Germinal center (tissue), 1 donor: Measurements from ENCODE around the gene GAB2.
A peak's percentile ranks its signal among the peaks of the same experiment; 100 is the strongest.

Experiments
- DNase-seq: peaks from one replicate; pipeline ENCODE4 v3.0.0; 2012; ENCODE audit warnings: mixed read lengths, low spot score

GAB2 gene

DNA sequence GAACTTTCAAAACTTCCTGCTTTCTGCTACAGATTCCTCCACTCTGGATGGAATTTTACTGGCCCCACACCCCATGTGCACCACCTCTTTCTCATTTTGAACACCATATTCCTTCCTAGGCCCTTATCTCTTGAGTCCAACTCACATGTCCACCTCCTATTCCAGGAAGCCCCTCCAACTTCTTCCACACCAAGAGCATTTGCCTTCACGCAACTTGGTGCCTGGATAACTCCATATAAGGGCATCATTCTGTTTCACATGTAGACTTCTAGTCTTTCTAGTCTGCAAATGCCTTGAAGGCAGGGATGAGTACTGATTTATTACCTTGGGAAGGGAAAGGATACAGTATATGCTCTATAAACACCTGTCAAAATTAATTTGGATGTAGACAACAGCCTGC lies 17.5 kb downstream of the GAB2 start:
- no peak for DNase-seq

DNA sequence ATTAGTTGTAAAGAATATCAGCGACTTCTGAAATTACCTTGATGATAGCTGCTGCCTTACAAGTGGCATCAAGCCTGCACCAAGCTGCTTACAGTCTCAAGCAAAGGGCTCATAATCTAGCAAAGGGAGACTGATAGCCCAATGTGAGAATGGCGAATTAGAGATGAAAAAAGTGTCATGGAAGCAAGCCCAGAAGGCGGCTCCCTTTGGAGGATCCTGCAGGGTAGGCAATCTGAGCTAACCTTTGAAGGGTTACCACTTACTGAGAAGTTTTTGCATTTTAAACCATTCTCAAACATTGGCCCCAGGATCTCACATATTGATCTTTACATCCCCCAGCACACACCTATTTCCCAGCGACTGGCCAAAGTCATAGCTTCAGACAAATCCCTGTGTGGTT lies 18.5 kb downstream of the GAB2 start:
- no peak for DNase-seq

DNA sequence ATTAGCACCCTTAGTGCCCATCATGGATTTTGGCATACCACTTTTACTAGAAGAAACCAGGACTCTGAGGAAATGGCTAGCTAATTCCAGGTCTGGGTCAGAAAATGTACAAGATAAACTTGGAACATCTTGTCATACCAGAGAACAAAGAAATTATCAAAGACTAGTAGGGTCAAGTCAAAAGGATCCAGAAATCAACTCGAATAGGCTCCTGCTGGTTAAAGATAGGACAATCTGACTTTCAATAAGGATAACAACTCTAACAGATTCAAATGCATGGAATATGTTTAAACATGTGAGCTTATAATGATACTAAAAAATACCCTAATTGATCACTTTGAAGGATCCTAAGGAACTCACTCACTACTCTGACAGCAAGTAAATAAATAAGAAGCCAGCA lies 18.9 kb downstream of the GAB2 start:
- no peak for DNase-seq

DNA sequence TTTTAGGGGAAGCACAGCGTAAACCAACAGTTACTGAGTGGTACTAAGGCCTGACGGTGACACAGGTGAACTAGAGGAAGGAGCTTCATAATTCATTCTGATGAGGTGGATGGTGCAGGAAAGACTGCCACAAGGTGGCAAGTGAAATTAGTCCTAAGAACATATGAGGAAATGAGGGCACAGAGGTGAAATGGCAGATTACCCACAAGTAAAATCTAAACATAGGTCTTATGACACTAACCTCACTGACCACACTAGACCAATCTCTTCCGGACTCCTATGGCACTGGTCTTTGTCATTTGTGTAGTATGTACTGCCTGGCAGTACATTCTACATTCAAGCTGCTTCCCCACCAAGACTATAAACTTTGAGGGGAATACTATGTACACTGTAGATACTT lies 20.2 kb downstream of the GAB2 start:
- no peak for DNase-seq

DNA sequence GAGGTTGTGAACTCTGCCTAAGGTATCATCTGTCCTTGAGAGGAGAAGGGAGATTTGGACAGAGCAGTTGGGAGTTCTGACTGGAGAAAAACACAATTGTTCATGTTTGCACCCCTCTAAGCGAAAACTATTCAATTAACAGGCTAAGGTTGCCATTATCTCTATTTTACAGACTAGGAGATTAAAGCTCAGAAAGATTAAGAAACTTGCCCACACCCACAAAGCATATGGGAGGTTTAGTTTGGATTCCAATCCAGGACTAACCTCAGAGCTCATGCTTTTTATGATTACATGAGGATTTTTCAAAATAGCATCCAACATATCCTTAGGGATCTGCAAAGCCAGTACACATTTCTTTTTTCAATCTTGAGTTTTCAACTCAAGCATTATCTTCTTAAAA lies 22.0 kb downstream of the GAB2 start:
- DNase-seq = no peak

- DNase-seq = no peak
Measured at GRCh38 chr11:78392854-78393253, 24.8 kb downstream of the GAB2 start.

- DNase-seq = no peak
Measured at GRCh38 chr11:78391424-78391823, 26.2 kb downstream of the GAB2 start.

DNA sequence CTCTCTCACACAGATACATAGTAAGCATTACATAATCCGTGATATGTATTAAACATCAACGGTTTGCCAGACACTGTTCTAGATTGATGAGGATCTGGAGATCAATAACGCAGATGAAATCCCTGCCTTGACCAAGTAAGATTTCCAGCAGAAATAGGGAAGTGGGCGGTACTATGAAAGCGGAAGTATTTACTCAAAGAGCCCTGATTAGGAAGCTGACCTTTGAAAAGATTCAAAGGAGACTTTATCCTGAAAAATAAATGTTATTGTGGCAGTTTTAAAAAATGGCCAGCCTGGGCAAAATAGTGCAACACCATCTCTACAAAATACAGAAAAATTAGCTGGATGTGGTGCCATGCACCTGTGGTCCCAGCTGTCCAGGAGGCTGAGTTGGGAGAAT lies 26.8 kb downstream of the GAB2 start:
- no peak for DNase-seq

GRCh38 chr11:78386215-78386941 lies 31.2 kb downstream of the GAB2 start:
- DNase-seq = no peak

- no peak for DNase-seq
Measured at GRCh38 chr11:78385205-78385604, 32.4 kb downstream of the GAB2 start.

GRCh38 chr11:78384231-78384630 lies 33.4 kb downstream of the GAB2 start:
- no peak for DNase-seq

- DNase-seq = no peak
Measured at GRCh38 chr11:78381865-78382264, 35.8 kb downstream of the GAB2 start.

DNA sequence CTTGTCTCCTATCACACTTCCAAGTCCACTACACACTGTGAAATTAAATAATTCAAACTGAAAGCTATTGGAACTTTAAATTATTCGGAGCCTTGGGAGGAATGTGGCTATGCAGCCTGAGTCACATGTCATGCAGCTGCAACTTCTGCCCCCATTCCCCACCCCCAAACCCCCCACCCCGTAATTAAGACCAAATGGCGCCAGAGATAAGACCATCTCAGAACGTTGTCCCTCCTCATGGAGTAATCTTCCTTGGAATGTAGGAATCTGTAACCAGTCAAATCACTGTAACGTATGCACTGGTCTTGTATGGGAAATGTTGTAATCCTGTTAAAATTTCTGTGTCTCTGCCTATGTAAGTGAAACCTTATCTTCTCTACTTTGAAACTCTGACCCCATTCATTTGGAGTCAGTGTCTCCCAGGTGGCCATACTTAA lies 37.0 kb downstream of the GAB2 start:
- no peak for DNase-seq

DNA sequence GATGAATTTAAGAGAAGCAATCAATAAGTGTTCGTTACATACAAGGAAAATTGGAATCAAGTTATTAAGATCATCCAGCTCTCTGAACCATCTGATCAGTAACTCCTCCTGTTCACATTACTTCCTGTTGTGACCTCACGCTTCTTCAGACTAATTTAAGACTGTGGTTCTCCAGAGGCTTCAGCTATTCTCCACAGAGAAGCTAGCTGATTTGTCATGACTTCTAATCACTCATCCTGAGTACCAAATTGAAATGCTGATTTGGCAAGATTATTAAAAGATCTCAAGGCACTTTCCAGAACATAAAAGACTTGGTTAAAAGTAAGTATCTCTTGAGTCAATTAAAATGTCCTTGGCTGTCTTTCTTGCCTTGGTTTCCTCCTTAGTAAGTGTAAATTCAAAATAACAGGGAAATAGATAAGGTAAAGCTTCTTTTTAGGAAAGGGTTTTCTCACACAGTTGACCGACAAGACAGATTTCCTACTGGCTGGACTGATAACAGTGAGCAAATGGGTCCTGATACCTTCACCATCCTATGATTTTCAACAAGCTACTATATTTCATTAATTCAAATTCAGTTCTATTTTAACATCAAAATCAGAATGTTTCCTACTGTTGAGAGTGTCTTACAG lies 38.5 kb downstream of the GAB2 start:
- DNase-seq = no peak

- no peak for DNase-seq
Measured at GRCh38 chr11:78377625-78378418, 39.8 kb downstream of the GAB2 start.

- DNase-seq = no peak
Measured at GRCh38 chr11:78376858-78377257, 40.8 kb downstream of the GAB2 start.

DNA sequence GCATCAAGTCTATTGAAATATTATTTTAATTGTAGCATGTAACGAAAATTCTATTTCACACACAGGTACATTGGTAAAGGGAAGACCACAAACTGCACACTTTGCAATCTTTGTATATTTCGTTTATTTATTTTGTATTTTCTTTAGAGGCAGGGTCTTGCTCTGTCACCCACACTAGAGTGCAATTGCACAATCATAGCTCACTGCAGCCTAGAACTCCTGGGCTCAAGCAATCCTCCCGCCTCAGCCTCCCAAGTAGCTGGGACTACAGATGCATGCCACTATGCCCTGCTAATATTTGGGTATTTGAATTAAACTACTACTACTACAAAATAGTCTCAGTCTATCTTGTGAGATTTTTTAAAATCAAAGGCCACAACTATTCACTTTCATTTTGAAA lies 42.7 kb downstream of the GAB2 start:
- DNase-seq = no peak

DNA sequence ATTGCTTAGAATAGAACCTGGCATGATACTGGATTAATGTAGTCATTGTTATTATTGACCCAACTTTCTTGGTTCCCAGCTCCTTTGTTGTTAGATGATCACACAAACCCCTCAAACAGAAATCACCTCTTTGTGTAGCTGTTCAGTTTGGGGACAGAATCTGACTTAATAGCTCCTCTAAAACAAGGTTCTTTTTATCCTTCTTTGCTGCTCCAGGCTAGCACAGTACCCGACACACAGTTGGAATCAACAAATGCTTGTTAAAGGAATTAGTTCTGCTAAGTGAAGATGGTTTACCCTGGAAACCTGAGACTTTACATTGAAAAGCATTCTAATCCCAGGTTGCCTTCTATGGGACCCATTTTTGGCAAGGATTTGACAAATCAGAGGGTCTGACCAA lies 43.9 kb downstream of the GAB2 start:
- no peak for DNase-seq

GRCh38 chr11:78372114-78372768 lies 45.4 kb downstream of the GAB2 start:
- DNase-seq = no peak

GRCh38 chr11:78371221-78371891 lies 46.3 kb downstream of the GAB2 start:
- peak; percentile 10 for DNase-seq

GRCh38 chr11:78370406-78371172 lies 47.0 kb downstream of the GAB2 start:
- DNase-seq = no peak
